ENCODE measurements around the gene POLR1H. TPM values are rescaled to one million over a fixed set of nuclear protein-coding genes. Genes with fewer than 3 reads are reported as not detected.
A peak's percentile ranks its signal among the peaks of the same experiment; 100 is the strongest.

Gene POLR1H
- total and polyA plus RNA-seq, 4 experiments from 2014 or later, result 47.2 to 109 (median 57.9) TPM

DNA sequence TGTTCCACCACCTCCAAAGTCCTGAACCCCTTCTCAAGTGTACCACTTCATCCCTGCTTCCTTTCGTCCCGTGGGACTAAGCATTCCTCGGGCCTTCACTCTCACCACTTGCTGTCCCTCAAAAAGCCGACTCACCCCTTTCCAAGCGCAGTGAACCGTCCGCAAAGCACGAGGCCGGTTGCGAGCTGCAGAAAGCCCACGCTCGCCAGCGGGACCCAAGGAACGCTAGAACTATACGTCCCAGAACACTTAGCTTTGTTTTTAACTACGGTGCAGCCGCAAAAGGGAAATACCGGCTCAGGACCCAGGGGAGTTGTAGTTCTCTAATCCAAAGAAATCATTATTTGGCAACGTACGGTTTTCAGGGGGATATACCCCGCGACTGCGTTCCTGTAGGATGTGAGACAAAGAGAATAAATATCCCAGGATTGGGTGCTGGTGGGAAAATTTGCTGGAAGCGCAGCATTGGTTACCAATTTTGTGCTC, 416 bp upstream of the POLR1H start:
- ChIA-PET POLR2A (ENCODE audit: partially characterized antibody) (interaction anchor here (0.7 to 4.4 kb wide), 19 partner anchors 11 to 1532 kb away, joined by 3 to 31 read pairs (median 5); partner anchors contain the start of genes GABBR1, NCR3, PPP1R10 and RNF39), CTCF (ENCODE audit: partially characterized antibody) (interaction anchor here (1.2 to 4.8 kb wide), 5 partner anchors 15 to 212 kb away, joined by 3 to 29 read pairs (median 5); no protein-coding TSS in a partner anchor)
- Mint-ChIP-seq H3K27me3 (no peaks in the 10 kb centered on the region), H3K36me3 (peaks cover 38 to 53% of the 10 kb centered on the region in 2 donors), H3K4me3 (peak overlapping the region; percentile 96 to 99 (median 98)), H3K4me1 (peaks cover 12 to 43% (median 24%) of the 10 kb centered on the region in 4 donors), H3K27ac (peak overlapping the region; percentile 97 to 100 (median 99)), H3K9me3 (no peaks in the 10 kb centered on the region)
- peak overlapping the region; percentile 62 to 96 for H3K4me3 ChIP-seq (ENCODE audit: low read length in 2 of 2)
- H3K4me1 ChIP-seq (ENCODE audit: insufficient read depth, low read length), result peaks cover 34% of the 10 kb centered on the region
- H3K9me3 ChIP-seq (ENCODE audit: control insufficient read depth in 1 of 2, low read length in 2 of 2), result no peaks in the 10 kb centered on the region
- H3K36me3 ChIP-seq (ENCODE audit: insufficient read depth, low read length), result peaks cover 24% of the 10 kb centered on the region
- intact Hi-C loops (cut with micrococcal nuclease), result loop anchor here (1.0 kb wide), 2 partner anchors 42 to 212 kb away; no protein-coding TSS in a partner anchor
- DNase-seq, result peak in 1 of 5 donors; percentile 76
- H3K27me3 ChIP-seq (ENCODE audit: insufficient read depth, low read length), result no peaks in the 10 kb centered on the region
- H3K27ac ChIP-seq (ENCODE audit: low read depth, low read length), result peak overlapping the region; percentile 92

DNA sequence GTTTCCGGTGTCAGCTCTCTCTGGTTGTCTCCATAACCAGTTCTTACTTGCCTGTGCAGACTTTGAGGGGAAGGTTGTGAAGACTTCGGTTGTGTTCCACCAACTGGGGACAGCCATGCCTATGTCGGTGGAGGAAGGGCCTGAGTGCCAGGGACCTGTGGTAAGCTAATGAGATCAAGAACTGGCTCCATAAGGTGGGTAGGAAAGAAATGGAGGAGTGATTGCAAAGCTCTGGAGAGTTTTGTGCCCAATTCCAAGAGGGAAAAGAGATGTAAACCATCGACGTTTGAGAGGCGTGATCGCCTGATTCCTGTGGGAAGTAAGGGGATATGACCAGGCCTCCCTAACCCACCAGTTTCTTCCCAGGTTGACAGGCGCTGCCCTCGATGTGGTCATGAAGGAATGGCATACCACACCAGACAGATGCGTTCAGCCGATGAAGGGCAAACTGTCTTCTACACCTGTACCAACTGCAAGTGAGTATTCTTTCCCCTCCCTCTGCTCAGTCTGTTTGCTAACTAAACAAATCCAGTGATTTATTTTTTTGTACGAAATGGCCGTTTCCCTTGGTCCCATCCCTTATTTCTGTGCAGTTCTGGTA, 893 bp downstream of the POLR1H start:
- Mint-ChIP-seq H3K27ac (peak overlapping the region; percentile 97 to 100 (median 99)), H3K9me3 (peaks cover 0 to 3% (median 0%) of the 10 kb centered on the region in 8 donors), H3K4me1 (peaks cover 18 to 56% (median 33%) of the 10 kb centered on the region in 4 donors), H3K36me3 (peaks cover 31 to 58% of the 10 kb centered on the region in 2 donors), H3K4me3 (peak overlapping the region; percentile 96 to 99 (median 98)), H3K27me3 (peaks cover 0 to under 1% of the 10 kb centered on the region in 2 donors)
- Histone ChIP-seq H3K9me3 (ENCODE audit: control insufficient read depth in 1 of 2, low read length in 2 of 2) (no peaks in the 10 kb centered on the region), H3K4me3 (ENCODE audit: low read length in 2 of 2) (peak overlapping the region; percentile 62 to 96), H3K27ac (ENCODE audit: low read depth, low read length) (peak overlapping the region; percentile 92), H3K4me1 (ENCODE audit: insufficient read depth, low read length) (peaks cover 41% of the 10 kb centered on the region), H3K36me3 (ENCODE audit: insufficient read depth, low read length) (peaks cover 22% of the 10 kb centered on the region), H3K27me3 (ENCODE audit: insufficient read depth, low read length) (no peaks in the 10 kb centered on the region)
- DNase-seq, result peak in 3 of 5 donors; percentile 57 to 73 (median 67)
- POLR2A ChIA-PET (ENCODE audit: partially characterized antibody), result interaction anchor here (0.7 to 4.4 kb wide), 17 partner anchors 10 to 1531 kb away, joined by 3 to 31 read pairs (median 5); partner anchors contain the start of genes GABBR1, NCR3, RNF39 and TRIM39
- intact Hi-C loops (cut with micrococcal nuclease), result loop anchor here (1.0 kb wide), 2 partner anchors 40 to 214 kb away; no protein-coding TSS in a partner anchor
- CTCF ChIA-PET (ENCODE audit: partially characterized antibody), result interaction anchor here (1.4 to 4.8 kb wide), 3 partner anchors 41 to 214 kb away, joined by 4 to 29 read pairs (median 5); no protein-coding TSS in a partner anchor

DNA sequence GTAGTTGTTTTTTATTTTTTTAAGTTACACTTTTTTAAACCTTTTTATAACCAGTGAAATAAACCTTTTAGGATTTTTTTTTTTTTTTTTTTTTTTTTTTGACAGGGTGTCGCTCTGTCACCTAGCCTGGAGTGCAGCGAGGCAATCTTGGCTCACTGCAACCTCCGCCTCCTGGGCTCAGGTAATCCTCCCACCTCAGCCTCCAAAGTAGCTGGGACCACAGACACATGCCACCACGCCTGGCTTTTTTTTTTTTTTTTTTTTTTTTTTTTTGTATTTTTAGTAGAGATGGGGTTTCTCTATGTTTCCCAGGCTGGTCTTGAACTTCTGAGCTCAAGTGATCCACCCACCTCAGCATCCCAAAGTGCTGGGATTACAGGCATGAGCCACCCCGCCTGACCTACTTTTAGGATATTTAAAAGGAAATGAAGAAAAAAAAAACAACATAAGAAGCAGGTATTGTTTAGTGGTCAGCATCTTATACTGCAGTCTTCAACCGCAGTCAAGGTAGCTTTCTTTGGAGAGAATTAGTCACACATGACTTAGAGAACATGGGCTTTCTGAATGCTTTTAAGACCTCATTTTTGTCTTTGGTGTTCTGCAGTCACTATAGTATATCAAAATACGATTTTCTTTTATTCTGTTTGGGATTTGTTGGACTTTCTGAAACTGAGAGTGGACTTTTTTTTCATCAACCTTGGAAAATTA, 1.6 kb downstream of the POLR1H start:
- POLR2A ChIA-PET (ENCODE audit: partially characterized antibody), result interaction anchor here (0.7 to 4.4 kb wide), 6 partner anchors 12 to 1530 kb away, joined by 3 to 26 read pairs (median 6); partner anchors contain the start of genes NCR3, RNF39 and TRIM39
- peak overlapping the region in 1 of 2 donors; percentile 62 for H3K4me3 ChIP-seq (ENCODE audit: low read length in 2 of 2)
- intact Hi-C loops (cut with micrococcal nuclease), result no loop called here
- peak overlapping the region; percentile 92 for H3K27ac ChIP-seq (ENCODE audit: low read depth, low read length)
- Mint-ChIP-seq H3K4me1 (peaks cover 22 to 62% (median 39%) of the 10 kb centered on the region in 4 donors), H3K27me3 (peaks cover 0 to 1% of the 10 kb centered on the region in 2 donors), H3K9me3 (peaks cover 0 to 3% (median 0%) of the 10 kb centered on the region in 8 donors), H3K4me3 (peak overlapping the region; percentile 96 to 99 (median 98)), H3K27ac (peak overlapping the region; percentile 97 to 100 (median 99)), H3K36me3 (peaks cover 28 to 56% of the 10 kb centered on the region in 2 donors)
- H3K9me3 ChIP-seq (ENCODE audit: control insufficient read depth in 1 of 2, low read length in 2 of 2), result no peaks in the 10 kb centered on the region
- no peaks in the 10 kb centered on the region for H3K27me3 ChIP-seq (ENCODE audit: insufficient read depth, low read length)
- CTCF ChIA-PET (ENCODE audit: partially characterized antibody), result interaction anchor here (0.8 to 4.8 kb wide), 2 partner anchors 40 to 439 kb away, joined by 3 to 29 read pairs; no protein-coding TSS in a partner anchor
- DNase-seq, result peak in 2 of 5 donors; percentile 30 to 66
- H3K4me1 ChIP-seq (ENCODE audit: insufficient read depth, low read length), result peaks cover 45% of the 10 kb centered on the region
- peaks cover 15% of the 10 kb centered on the region for H3K36me3 ChIP-seq (ENCODE audit: insufficient read depth, low read length)

DNA sequence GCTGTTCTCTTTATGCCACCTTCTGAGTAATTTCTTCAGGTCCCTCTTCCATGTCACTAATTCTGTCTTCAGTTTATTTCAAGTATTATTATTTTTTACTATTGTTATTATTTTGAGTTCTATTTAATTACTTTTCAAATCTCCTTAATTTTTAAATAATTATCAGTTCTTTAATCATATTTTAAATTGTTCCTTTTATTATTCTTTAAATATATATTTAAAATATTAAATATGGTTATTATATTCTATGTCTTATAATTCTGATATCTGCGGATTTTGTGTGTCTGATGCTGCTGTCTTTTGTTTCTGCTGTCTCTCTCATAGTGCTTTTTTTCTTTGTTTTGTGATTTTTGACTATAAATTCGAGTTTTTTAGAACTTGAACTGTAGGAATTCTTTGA, 2.2 kb downstream of the POLR1H start:
- no peaks in the 10 kb centered on the region for H3K9me3 ChIP-seq (ENCODE audit: control insufficient read depth in 1 of 2, low read length in 2 of 2)
- H3K4me1 ChIP-seq (ENCODE audit: insufficient read depth, low read length), result peaks cover 51% of the 10 kb centered on the region
- ChIA-PET CTCF (ENCODE audit: partially characterized antibody) (interaction anchor here (0.8 kb wide), 1 partner anchor 440 kb away, joined by 3 read pairs; no protein-coding TSS in a partner anchor), POLR2A (ENCODE audit: partially characterized antibody) (interaction anchor here (1.0 to 4.4 kb wide), 2 partner anchors 11 to 263 kb away, joined by 3 to 26 read pairs; partner anchors contain the start of genes RNF39 and TRIM39)
- intact Hi-C loops (cut with micrococcal nuclease), result no loop called here
- H3K36me3 ChIP-seq (ENCODE audit: insufficient read depth, low read length), result peaks cover 12% of the 10 kb centered on the region
- no peak for DNase-seq
- no peak overlapping the region for H3K4me3 ChIP-seq (ENCODE audit: low read length in 2 of 2)
- H3K27me3 ChIP-seq (ENCODE audit: insufficient read depth, low read length), result no peaks in the 10 kb centered on the region
- peak overlapping the region; percentile 67 to 97 (median 84) for H3K27ac Mint-ChIP-seq
- H3K27me3 Mint-ChIP-seq, result peaks cover 0 to 1% of the 10 kb centered on the region in 2 donors
- peak overlapping the region in 6 of 8 donors; percentile 36 to 72 (median 64) for H3K4me3 Mint-ChIP-seq
- peaks cover 28 to 58% of the 10 kb centered on the region in 2 donors for H3K36me3 Mint-ChIP-seq
- H3K4me1 Mint-ChIP-seq, result peaks cover 29 to 69% (median 45%) of the 10 kb centered on the region in 4 donors
- peak overlapping the region; percentile 92 for H3K27ac ChIP-seq (ENCODE audit: low read depth, low read length)
- H3K9me3 Mint-ChIP-seq, result peaks cover 0 to 3% (median 0%) of the 10 kb centered on the region in 8 donors

DNA sequence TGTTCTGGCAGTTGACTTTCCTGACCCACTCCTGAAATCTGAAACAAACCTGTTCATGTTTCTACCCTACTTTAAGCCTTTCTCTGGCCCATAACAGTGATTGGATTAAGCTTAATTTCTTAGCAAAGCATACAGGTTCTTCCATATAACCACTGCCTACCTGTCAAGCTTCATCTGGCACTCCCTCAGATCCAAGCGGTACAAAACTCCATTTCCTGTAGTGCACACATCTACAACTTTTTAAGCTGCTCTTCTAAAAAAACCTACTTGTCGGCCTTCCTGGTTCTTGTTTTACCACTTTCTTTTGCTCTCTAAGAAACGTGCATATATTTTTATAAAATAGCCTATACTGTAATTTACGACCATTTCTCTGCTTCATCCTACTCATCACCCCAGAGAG, 5.0 kb downstream of the POLR1H start:
- no peaks in the 10 kb centered on the region for H3K27me3 ChIP-seq (ENCODE audit: insufficient read depth, low read length)
- peaks cover 36 to 78% (median 51%) of the 10 kb centered on the region in 4 donors for H3K4me1 Mint-ChIP-seq
- ChIA-PET CTCF (ENCODE audit: partially characterized antibody) (interaction anchor here (2.0 to 3.0 kb wide), 3 partner anchors 10 to 65 kb away, joined by 7 to 15 read pairs (median 13); partner anchors contain the start of gene RNF39), POLR2A (ENCODE audit: partially characterized antibody) (interaction anchor here (0.5 to 2.4 kb wide), 22 partner anchors 9 to 889 kb away, joined by 3 to 21 read pairs (median 6); partner anchors contain the start of genes HLA-A, RNF39, TRIM26 and TRIM39)
- H3K36me3 Mint-ChIP-seq, result peaks cover 50 to 72% of the 10 kb centered on the region in 2 donors
- peaks cover 3 to 4% of the 10 kb centered on the region in 2 donors for H3K27me3 Mint-ChIP-seq
- H3K4me1 ChIP-seq (ENCODE audit: insufficient read depth, low read length), result peaks cover 49% of the 10 kb centered on the region
- H3K9me3 ChIP-seq (ENCODE audit: control insufficient read depth in 1 of 2, low read length in 2 of 2), result no peaks in the 10 kb centered on the region
- peak overlapping the region; percentile 99 for H3K27ac ChIP-seq (ENCODE audit: low read depth, low read length)
- intact Hi-C loops (cut with micrococcal nuclease), result loop anchor here (2.0 to 5.0 kb wide), 5 partner anchors 101 to 551 kb away; partner anchors contain the start of genes HLA-A, MRPS18B, PPP1R10 and TRIM26
- H3K4me3 Mint-ChIP-seq, result peak overlapping the region; percentile 92 to 100 (median 97)
- peak overlapping the region; percentile 95 to 100 (median 99) for H3K27ac Mint-ChIP-seq
- DNase-seq, result no peak
- H3K9me3 Mint-ChIP-seq, result peaks cover 0 to 3% (median 0%) of the 10 kb centered on the region in 8 donors
- H3K36me3 ChIP-seq (ENCODE audit: insufficient read depth, low read length), result peaks cover 34% of the 10 kb centered on the region
- H3K4me3 ChIP-seq (ENCODE audit: low read length in 2 of 2), result peak overlapping the region; percentile 61 to 66

All from CD4-positive, alpha-beta memory T cell (primary cell).